Neural cell (in vitro differentiated cells): ENCODE results near the gene FAM124A. TPM values are rescaled to one million over a fixed set of nuclear protein-coding genes. Genes with fewer than 3 reads are reported as not detected.

Experiments
- H2AFZ ChIP-seq: fragments of 200-600, 300-800 bp; sonication (generic), shearing (Covaris generic); 2 replicates; pipeline ENCODE4 v1.6.0; 2014; ENCODE audit warnings: low read depth, mild to moderate bottlenecking, antibody characterized with exemption, low read length, moderate library complexity
- H3F3A ChIP-seq: fragments of 200-600 bp; shearing (Covaris generic); 2 replicates; pipeline ENCODE4 v1.6.1; 2016; ENCODE audit warnings: mild to moderate bottlenecking, moderate library complexity, mixed read lengths, antibody characterized with exemption, low read length; ENCODE audit not compliant: insufficient read depth, poor library complexity, severe bottlenecking
- H3K27ac ChIP-seq: fragments of 200-600, 300-800 bp; sonication (generic), shearing (Covaris generic); 2 replicates; pipeline ENCODE4 v1.5.1; 2014; ENCODE audit warnings: mild to moderate bottlenecking, low read length, moderate library complexity
- H3K27me3 ChIP-seq: fragments of 300-800, 200-600 bp; sonication (generic), shearing (Covaris generic); 2 replicates; pipeline ENCODE4 v1.6.0; 2014; ENCODE audit warnings: mild to moderate bottlenecking, low read depth, low read length, moderate library complexity; ENCODE audit not compliant: insufficient read depth
- H3K36me3 ChIP-seq: fragments of 300-800, 200-600 bp; sonication (generic), shearing (Covaris generic); 2 replicates; pipeline ENCODE4 v1.5.1; 2014; ENCODE audit warnings: mild to moderate bottlenecking, antibody characterized with exemption, low read length, moderate library complexity; ENCODE audit not compliant: insufficient read depth
- H3K4me2 ChIP-seq: fragments of 300-800, 200-600 bp; sonication (generic), shearing (Covaris generic); 2 replicates; pipeline ENCODE4 v1.6.0; 2014; ENCODE audit warnings: mild to moderate bottlenecking, low read length
- H3K4me3 ChIP-seq: fragments of 300-800, 200-600 bp; sonication (generic), shearing (Covaris generic); 2 replicates; pipeline ENCODE4 v1.5.1; 2014; ENCODE audit warnings: mild to moderate bottlenecking, low read length, moderate library complexity
- H3K79me2 ChIP-seq: fragments of 200-600 bp; shearing (Covaris generic); replicated peaks from 2 replicates; pipeline ENCODE4 v1.6.0; 2014; ENCODE audit warnings: mild to moderate bottlenecking, low read length, moderate library complexity; ENCODE audit not compliant: insufficient read depth
- H3K9ac ChIP-seq: fragments of 300-800, 200-600 bp; sonication (generic), shearing (Covaris generic); 2 replicates; pipeline ENCODE4 v1.6.1; 2016; ENCODE audit warnings: mild to moderate bottlenecking, low read length, mixed read lengths
- H3K9me2 ChIP-seq: fragments of 200-600 bp; shearing (Covaris generic); 2 replicates; pipeline ENCODE4 v1.6.1; 2016; ENCODE audit warnings: mild to moderate bottlenecking, low read length, mixed read lengths; ENCODE audit not compliant: insufficient read depth
- H3K9me3 ChIP-seq: fragments of 200-600, 300-800 bp; sonication (generic), shearing (Covaris generic); 2 replicates; pipeline ENCODE4 v1.6.1; 2016; ENCODE audit warnings: mild to moderate bottlenecking, mixed run types, low read length, moderate library complexity, mixed read lengths
- H4K20me1 ChIP-seq: fragments of 200-600 bp; shearing (Covaris generic); 2 replicates; pipeline ENCODE4 v1.6.1; 2016; ENCODE audit warnings: mild to moderate bottlenecking, mixed run types; ENCODE audit not compliant: insufficient read depth
- EP300 ChIP-seq: fragments of 450-650 bp; conservative IDR thresholded peaks from 2 replicates; pipeline ENCODE4 v1.6.1; 2014; ENCODE audit warnings: antibody characterized with exemption, mild to moderate bottlenecking, moderate library complexity; ENCODE audit not compliant: poor library complexity, severe bottlenecking
- EZH2 ChIP-seq: fragments of 200-600, 300-800 bp; shearing (Covaris generic), sonication (generic); IDR thresholded peaks from 2 replicates; pipeline ENCODE4 v1.6.1; 2014; ENCODE audit warnings: antibody characterized with exemption, low read length, borderline replicate concordance, mild to moderate bottlenecking; ENCODE audit not compliant: insufficient read depth, poor library complexity, severe bottlenecking
- MXI1 ChIP-seq: fragments of 450-650 bp; conservative IDR thresholded peaks from 2 replicates; pipeline ENCODE4 v1.6.1; 2014; ENCODE audit warnings: antibody characterized with exemption, mild to moderate bottlenecking; ENCODE audit not compliant: poor library complexity, severe bottlenecking
- POLR2AphosphoS5 ChIP-seq: IDR thresholded peaks from 2 replicates; pipeline ENCODE4 v1.6.1; 2012
- RAD21 ChIP-seq: fragments of 450-650 bp; conservative IDR thresholded peaks from 2 replicates; pipeline ENCODE4 v1.6.1; 2014; ENCODE audit warnings: antibody characterized with exemption, mild to moderate bottlenecking, moderate library complexity
- REST ChIP-seq: IDR thresholded peaks from 2 replicates; pipeline ENCODE4 v1.6.1; 2012; ENCODE audit warnings: borderline replicate concordance
- SMC3 ChIP-seq: fragments of 450-650 bp; conservative IDR thresholded peaks from 2 replicates; pipeline ENCODE4 v1.6.1; 2014; ENCODE audit warnings: antibody characterized with exemption, mild to moderate bottlenecking, moderate library complexity; ENCODE audit not compliant: poor library complexity
- TAF1 ChIP-seq: IDR thresholded peaks from 2 replicates; pipeline ENCODE4 v1.6.1; 2012; ENCODE audit warnings: low read depth
- polyA plus RNA-seq: library from polyadenylated mRNA; depleted of rRNA; stranded (reverse); fragments of >200 nt; gene quantifications from 2 replicates; pipeline ENCODE4 v1.2.3, GENCODE V29; 2014
- TF ChIP-seq, protein P1 (sequence below): fragments of 450-650 bp; IDR thresholded peaks from 2 replicates; pipeline ENCODE4 v1.5.1; 2014; ENCODE audit warnings: antibody characterized with exemption, mild to moderate bottlenecking, moderate library complexity; ENCODE audit not compliant: poor library complexity, severe bottlenecking

The FAM124A gene
- polyA plus RNA-seq, 1 donor from 2014 or later = 3.0 TPM

GRCh38 chr13:51202477-51203046 is 19.6 kb upstream of the FAM124A start:
- Histone ChIP-seq H3F3A (no peaks in the 10 kb centered on the region), H3K9ac (no peak overlapping the region), H3K27ac (no peak overlapping the region), H4K20me1 (no peaks in the 10 kb centered on the region), H3K27me3 (no peaks in the 10 kb centered on the region), H3K9me3 (no peaks in the 10 kb centered on the region), H3K36me3 (no peaks in the 10 kb centered on the region), H3K4me3 (no peak overlapping the region), H2AFZ (no peak overlapping the region), H3K4me2 (no peak overlapping the region), H3K79me2 (no peaks in the 10 kb centered on the region), H3K9me2 (no peaks in the 10 kb centered on the region)
- TF ChIP-seq MXI1 (no peak), REST (no peak), RAD21 (no peak), SMC3 (no peak), EZH2 (no peak), POLR2AphosphoS5 (no peak), EP300 (no peak), TAF1 (no peak)
- TF ChIP-seq, protein P1, sequence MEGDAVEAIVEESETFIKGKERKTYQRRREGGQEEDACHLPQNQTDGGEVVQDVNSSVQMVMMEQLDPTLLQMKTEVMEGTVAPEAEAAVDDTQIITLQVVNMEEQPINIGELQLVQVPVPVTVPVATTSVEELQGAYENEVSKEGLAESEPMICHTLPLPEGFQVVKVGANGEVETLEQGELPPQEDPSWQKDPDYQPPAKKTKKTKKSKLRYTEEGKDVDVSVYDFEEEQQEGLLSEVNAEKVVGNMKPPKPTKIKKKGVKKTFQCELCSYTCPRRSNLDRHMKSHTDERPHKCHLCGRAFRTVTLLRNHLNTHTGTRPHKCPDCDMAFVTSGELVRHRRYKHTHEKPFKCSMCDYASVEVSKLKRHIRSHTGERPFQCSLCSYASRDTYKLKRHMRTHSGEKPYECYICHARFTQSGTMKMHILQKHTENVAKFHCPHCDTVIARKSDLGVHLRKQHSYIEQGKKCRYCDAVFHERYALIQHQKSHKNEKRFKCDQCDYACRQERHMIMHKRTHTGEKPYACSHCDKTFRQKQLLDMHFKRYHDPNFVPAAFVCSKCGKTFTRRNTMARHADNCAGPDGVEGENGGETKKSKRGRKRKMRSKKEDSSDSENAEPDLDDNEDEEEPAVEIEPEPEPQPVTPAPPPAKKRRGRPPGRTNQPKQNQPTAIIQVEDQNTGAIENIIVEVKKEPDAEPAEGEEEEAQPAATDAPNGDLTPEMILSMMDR = no peak

DNA sequence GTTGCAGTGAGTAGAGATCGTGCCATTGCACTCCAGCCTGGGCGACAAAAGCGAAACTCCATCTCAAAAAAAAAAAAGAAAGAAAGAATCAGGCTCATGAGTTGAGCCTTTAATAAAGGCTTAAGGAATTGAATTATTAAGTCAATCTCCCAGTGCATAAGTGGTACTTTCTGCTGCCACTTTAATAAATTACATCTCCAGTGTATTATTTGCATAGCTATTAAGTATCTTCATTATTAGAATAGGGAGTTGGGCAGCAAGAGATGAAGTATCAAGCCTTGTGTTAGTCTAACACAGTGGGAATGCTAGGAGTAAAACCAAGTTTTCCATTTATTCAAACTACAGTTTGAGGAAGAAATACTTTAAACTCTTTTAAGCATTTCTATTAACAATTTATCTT is 15.6 kb upstream of the FAM124A start:
- Histone ChIP-seq H3K27me3 (no peaks in the 10 kb centered on the region), H3K9ac (no peak overlapping the region), H3K4me2 (no peak overlapping the region), H2AFZ (no peak overlapping the region), H3K36me3 (no peaks in the 10 kb centered on the region), H3K4me3 (no peak overlapping the region), H3K79me2 (no peaks in the 10 kb centered on the region), H3K9me2 (no peaks in the 10 kb centered on the region), H4K20me1 (no peaks in the 10 kb centered on the region), H3F3A (no peaks in the 10 kb centered on the region), H3K9me3 (no peaks in the 10 kb centered on the region), H3K27ac (no peak overlapping the region)
- TF ChIP-seq SMC3 = no peak
- TF ChIP-seq EP300 = no peak
- no peak for TF ChIP-seq REST
- TF ChIP-seq TAF1 = no peak
- TF ChIP-seq MXI1 = no peak
